Natural killer cell treated with Interleukin-12 subunit alpha and Interleukin-12 subunit beta and Interleukin-15 and Interleukin-18, amount 100 ng/mL, for 72 hours (primary cell): ENCODE data around the gene MED16. TPM values are rescaled to one million over a fixed set of nuclear protein-coding genes. Genes with fewer than 3 reads are reported as not detected.

ENCODE experiments used
- ATAC-seq, 2 donors: fragments of 150-1000 bp; cut with Tn5 transposase in 1 of 2; sonication (Bioruptor Pico), chemical (Tn5 transposase) in 1 of 2; 2 replicates each; pipeline ENCODE4 v1.10.0; 2021
- DNase-seq: peaks from one replicate; pipeline ENCODE4 v3.0.0; 2022; ENCODE audit warnings: low spot score
- H3K27ac Mint-ChIP-seq, 2 donors: 1 replicate in 1 of 2; 2 replicates in 1 of 2; pipeline ENCODE4 v1.8.0; 2022; ENCODE audit warnings: mixed read lengths in 2 of 2, mild to moderate bottlenecking in 1 of 2, moderate library complexity in 1 of 2
- H3K27me3 Mint-ChIP-seq, 2 donors: 1 replicate in 1 of 2; 2 replicates in 1 of 2; pipeline ENCODE4 v1.8.0; 2022; ENCODE audit warnings: mixed read lengths in 2 of 2
- H3K36me3 Mint-ChIP-seq: one replicate; pipeline ENCODE4 v1.8.0; 2022; ENCODE audit warnings: mixed read lengths
- H3K4me1 Mint-ChIP-seq, 2 donors: 1 replicate in 1 of 2; 2 replicates in 1 of 2; pipeline ENCODE4 v1.8.0; 2022; ENCODE audit warnings: low read depth in 2 of 2, mixed read lengths in 2 of 2, mild to moderate bottlenecking in 1 of 2
- H3K4me3 Mint-ChIP-seq: one replicate; pipeline ENCODE4 v1.8.0; 2022; ENCODE audit warnings: mixed read lengths
- H3K9me3 Mint-ChIP-seq: 2 replicates; pipeline ENCODE4 v1.8.0; 2022; ENCODE audit warnings: mixed read lengths
- total RNA-seq, 2 donors: library from RNA; stranded (reverse); gene quantifications; one replicate each; pipeline ENCODE4 v1.2.3, GENCODE V29; 2022

MED16 gene
- total RNA-seq, 2 donors from 2014 or later, result 46.4 to 79.6 TPM

DNA sequence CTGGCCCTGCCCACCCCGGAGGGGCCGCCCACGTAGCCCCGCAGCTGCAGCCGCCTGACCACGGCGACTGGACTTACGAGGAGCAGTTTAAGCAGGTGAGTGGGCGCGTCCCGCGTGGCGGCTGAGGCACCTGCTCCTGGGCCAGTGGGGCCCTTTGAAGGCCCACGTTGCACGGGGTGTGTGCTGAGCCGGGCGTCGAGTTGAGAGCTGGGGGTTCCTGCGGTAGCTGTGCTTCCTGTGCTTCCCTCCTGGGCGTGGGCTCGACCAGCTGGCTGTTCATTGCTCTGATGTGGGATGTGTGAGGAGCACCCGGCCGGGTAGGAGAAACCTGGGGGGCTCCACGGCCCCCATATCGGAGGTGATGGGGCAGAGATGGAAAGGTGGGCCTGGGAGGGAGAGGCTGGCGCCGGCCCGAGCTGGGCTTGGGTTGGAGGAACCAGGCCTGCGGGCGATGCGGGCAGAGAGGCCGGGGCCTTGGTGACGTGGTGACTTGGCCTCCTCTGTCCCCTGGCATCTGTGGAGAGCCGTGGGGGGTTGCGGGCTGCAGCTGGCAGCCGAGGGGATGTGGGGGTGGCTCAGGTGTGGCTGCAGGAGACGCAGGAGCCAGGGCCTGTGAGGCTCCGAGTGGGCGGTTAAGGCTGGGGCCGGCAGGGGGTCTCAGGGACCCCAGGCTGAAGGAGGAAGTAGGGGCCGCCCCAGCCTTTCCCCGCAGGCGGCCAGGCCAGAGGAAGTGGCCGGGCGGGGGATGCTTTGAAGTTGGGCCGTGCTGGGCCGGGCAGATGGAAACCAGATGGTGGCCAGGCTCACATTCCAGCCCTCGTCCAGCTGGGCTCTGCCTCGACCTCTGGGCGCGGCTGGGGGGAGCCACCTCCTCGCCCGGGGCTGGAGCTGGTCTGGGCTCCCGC is 39.9 kb upstream of the MED16 start:
- peak overlapping the region; percentile 79 for H3K4me3 Mint-ChIP-seq
- DNase-seq (no peak), ATAC-seq (peak; percentile 62 to 72)
- H3K27ac Mint-ChIP-seq, result peak overlapping the region; percentile 39 to 81
- peaks cover 8 to 13% of the 10 kb centered on the region in 2 donors for H3K4me1 Mint-ChIP-seq
- peaks cover 6% of the 10 kb centered on the region for H3K36me3 Mint-ChIP-seq
- H3K27me3 Mint-ChIP-seq, result peaks cover 0 to 2% of the 10 kb centered on the region in 2 donors
- peaks cover 3% of the 10 kb centered on the region for H3K9me3 Mint-ChIP-seq

DNA sequence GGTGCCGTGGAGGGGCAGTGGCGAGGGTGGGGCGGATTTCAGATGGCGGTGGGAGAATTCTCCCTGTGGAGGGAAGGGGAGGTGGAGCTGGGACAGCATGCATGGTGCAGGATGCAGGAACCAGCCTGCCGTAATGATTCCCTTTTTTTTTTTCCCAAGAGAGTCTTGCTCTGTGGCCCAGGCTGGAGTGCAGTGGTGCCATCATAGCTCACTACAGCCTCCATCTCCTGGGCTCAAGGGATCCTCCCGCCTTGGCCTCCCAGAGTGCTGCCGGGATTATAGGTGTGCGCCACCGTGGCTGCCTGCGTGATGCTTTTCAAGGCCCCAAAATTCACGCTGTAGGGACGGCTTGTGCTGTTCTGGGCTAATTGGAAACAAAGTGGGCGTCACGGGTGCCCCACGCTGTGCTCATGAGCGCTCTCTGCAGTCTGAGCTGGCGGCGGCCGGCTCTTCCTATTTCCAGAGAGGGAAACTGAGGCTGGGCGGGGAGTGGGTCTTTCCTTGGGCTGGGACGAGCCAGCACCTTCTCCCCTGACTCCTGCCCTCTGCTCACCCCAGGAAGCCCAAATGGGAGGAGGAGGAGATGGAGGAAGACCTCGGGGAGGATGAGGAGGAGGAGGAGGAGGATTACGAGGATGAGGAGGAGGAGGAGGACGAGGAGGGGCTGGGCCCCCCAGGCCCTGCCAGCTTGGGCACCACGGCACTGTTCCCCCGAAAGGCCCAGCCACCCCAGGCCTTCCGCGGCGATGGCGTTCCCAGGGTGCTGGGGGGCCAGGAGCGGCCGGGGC is 39.1 kb upstream of the MED16 start:
- Mint-ChIP-seq H3K9me3 (no peaks in the 10 kb centered on the region), H3K4me3 (no peak overlapping the region), H3K27ac (no peak overlapping the region), H3K36me3 (peaks cover under 1% of the 10 kb centered on the region), H3K27me3 (no peaks in the 10 kb centered on the region), H3K4me1 (peaks cover 3 to 8% of the 10 kb centered on the region in 2 donors)
- no peak for ATAC-seq
- no peak for DNase-seq

DNA sequence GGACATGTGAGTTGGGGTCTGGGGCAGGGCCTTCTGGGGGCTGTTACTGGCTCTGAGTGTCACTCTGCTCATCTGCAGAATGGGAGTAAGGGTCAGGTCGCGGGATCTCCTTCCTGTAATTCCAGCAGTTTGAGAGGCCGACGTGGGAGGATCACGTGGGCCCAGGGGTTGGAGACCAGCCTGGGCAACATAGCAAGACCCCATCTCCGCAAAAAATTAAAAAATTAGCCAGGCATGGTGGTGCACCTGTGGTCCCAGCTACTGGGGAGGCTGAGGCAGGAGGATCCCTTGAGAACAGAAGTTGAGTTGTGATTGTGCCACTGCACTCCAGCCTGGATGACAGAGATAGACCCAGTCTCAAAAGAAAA is 36.9 kb upstream of the MED16 start:
- Mint-ChIP-seq H3K4me1 (peaks cover 0 to 5% of the 10 kb centered on the region in 2 donors), H3K27ac (no peak overlapping the region), H3K27me3 (no peaks in the 10 kb centered on the region), H3K4me3 (no peak overlapping the region), H3K9me3 (no peaks in the 10 kb centered on the region), H3K36me3 (no peaks in the 10 kb centered on the region)
- DNase-seq (no peak), ATAC-seq (no peak)

DNA sequence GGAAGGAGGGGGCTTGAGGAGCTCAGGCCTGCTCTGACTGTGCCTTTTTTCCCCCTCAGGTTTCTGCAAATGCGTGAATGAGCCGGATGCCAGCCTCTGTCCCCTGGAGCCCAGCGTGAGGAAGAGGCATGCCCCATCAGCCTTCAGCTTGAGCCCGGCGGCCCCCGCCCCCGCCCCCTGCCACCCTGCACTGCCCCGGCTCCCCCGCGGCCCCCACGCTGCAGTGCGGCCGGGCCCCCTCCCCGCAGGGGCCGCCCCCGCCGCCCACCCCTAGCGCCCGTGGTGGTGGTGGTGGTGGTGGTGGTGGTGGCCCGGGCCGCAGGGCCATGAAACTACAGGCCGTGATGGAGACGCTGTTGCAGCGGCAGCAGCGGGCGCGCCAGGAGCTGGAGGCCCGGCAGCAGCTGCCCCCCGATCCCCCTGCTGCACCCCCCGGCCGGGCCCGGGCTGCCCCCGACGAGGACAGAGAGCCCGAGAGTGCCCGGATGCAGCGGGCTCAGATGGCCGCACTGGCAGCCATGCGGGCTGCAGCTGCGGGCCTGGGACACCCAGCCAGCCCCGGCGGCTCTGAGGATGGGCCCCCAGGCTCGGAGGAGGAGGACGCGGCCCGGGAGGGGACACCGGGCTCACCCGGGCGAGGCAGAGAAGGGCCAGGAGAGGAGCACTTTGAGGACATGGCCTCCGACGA is 36.4 kb upstream of the MED16 start:
- no peak overlapping the region for H3K4me3 Mint-ChIP-seq
- no peaks in the 10 kb centered on the region for H3K36me3 Mint-ChIP-seq
- peaks cover 0 to 5% of the 10 kb centered on the region in 2 donors for H3K4me1 Mint-ChIP-seq
- H3K27me3 Mint-ChIP-seq, result no peaks in the 10 kb centered on the region
- ATAC-seq, result no peak
- H3K27ac Mint-ChIP-seq, result no peak overlapping the region
- H3K9me3 Mint-ChIP-seq, result no peaks in the 10 kb centered on the region
- DNase-seq, result no peak

DNA sequence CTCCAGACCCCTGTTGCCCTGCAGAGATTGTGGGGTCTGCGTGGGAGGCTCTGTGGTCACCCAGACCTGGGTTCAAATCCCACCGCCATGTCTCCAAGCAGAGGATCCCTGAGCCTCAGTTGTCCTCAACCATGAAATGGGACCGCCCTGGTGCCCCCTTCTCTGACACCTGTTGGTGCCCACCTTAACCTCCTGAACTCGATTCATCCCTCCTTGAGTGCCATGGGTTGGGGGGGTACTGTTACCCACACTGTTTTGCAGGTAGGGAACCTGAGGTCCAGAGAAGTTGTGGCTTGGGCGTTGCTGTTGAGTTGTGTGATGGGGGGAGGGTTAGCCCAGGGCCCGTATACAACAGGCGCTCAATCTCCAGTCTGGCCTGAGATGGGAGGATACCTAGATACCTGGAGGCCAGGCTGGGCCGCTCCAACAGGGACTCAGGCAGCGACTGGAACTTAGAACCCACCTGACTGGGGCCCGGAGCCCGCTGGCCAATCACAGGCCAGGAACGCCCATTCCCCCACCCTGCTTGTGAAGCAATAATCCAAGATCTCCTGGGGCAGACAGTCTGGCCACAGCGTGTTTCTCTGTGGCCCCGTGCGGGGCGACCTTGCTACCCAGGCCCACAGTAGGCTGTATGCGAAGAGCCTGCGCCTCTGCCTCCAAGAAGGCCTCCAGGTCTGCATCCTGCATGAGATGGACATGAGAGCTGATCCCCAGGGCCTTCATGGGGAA is 35.6 kb upstream of the MED16 start:
- Mint-ChIP-seq H3K27ac (no peak overlapping the region), H3K4me3 (no peak overlapping the region), H3K27me3 (no peaks in the 10 kb centered on the region), H3K4me1 (peaks cover 0 to 5% of the 10 kb centered on the region in 2 donors), H3K9me3 (no peaks in the 10 kb centered on the region), H3K36me3 (no peaks in the 10 kb centered on the region)
- ATAC-seq (no peak), DNase-seq (no peak)

DNA sequence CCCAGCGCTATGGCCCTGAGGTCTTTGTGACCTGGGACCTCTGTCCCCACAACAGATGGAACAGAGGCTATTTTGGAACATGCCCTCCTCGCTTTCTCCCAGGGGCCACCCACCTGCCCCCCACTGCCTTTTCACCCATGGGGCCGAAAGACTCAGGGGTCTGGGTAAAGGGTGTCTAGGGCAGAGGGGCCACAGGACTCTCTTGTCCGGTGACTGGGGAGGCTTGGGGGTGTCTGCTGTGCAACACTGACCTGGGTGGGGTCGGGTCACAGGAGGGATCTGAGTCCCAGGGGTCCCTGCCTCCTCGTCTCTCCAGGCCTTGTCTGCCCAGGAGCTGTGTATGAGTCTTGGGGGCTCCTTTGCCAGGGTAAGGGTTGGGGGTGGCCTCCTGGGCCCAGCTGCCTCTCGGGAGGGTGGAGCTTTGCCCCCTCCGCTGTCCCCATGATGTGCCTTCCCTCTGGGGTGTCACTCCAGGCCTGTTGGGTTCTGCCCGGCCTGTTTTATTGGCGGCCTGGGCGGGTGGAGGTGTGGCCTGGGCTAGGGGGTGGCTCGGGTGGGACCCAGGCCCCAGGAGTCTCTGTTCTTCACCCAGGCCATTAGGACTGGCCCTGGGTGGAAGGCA is 34.9 kb upstream of the MED16 start:
- peak overlapping the region; percentile 6 for H3K4me3 Mint-ChIP-seq

DNA sequence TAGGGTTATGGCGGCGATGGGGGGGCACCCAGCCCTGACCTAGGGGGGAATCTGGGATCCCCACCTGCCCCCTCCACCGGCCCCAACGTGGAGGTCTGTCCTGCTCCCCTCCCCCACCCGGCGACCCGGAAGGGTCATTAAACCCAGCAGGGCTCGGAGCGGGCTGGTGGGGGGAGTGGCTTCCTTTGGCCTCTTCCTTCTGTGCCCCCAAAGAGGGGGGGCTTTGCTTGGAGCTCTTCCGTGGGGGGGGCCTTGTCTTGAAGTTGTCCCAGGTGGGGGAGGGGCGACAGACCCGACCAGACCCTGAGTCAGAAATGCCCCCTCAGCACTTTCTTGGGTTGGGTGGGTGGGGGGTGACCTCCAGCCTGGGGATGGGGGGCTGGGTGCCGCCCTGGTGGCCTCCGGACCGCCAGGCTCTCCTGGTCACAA is 34.4 kb upstream of the MED16 start:
- H3K4me1 Mint-ChIP-seq, result no peaks in the 10 kb centered on the region
- H3K36me3 Mint-ChIP-seq, result no peaks in the 10 kb centered on the region
- H3K9me3 Mint-ChIP-seq, result no peaks in the 10 kb centered on the region
- H3K27me3 Mint-ChIP-seq, result no peaks in the 10 kb centered on the region
- DNase-seq (no peak), ATAC-seq (no peak)
- no peak overlapping the region for H3K27ac Mint-ChIP-seq
- H3K4me3 Mint-ChIP-seq, result peak overlapping the region; percentile 6

More for the DNA sequence above, 34.9 kb upstream of the MED16 start:
- Mint-ChIP-seq H3K27ac (no peak overlapping the region), H3K9me3 (no peaks in the 10 kb centered on the region), H3K27me3 (no peaks in the 10 kb centered on the region), H3K4me1 (peaks cover 0 to 3% of the 10 kb centered on the region in 2 donors), H3K36me3 (no peaks in the 10 kb centered on the region)
- DNase-seq (no peak), ATAC-seq (no peak)

DNA sequence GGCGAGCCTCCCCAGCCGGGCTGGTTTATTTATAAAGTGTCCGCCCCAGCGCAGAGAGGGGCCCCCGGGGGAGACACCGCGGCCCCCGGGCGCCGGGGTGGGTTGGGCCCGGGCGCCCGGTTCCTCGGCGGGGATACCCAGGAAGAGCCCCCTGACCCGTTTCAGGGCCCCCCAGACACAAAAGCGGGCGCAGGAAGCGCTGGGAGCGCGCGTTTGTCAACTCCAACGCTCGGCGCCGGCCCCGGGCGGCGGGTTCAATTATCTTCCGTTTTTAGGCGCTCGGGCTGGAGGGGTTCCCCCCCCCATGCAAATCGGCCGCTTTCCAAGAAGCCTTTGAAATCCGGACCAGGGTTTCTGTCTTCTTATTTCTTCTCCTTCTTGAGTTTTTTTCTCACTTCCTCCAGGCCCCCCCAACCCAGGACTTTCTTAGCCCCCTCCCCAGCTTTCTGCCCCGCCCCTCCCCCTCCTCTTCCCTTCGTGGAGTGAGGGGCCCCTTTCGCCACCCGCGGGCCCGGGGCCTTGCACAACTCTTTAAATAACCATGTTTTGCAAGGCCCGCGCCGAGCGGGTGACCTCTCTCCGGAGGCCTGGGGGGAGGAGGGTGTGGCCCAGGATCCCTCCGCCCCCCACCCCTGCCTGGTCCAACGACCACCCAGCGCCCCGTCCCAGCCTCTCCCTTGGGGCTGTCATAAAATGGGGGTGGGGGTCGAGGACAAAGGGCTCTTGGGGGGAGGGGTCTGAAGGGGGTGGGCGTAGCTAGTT is 33.8 kb upstream of the MED16 start:
- Mint-ChIP-seq H3K4me1 (peaks cover 3% of the 10 kb centered on the region in 2 donors), H3K9me3 (no peaks in the 10 kb centered on the region), H3K27me3 (no peaks in the 10 kb centered on the region), H3K27ac (peak overlapping the region; percentile 18 to 56), H3K36me3 (no peaks in the 10 kb centered on the region), H3K4me3 (peak overlapping the region; percentile 82)
- DNase-seq (peak; percentile 73), ATAC-seq (peak in 1 of 2 donors; percentile 51)

DNA sequence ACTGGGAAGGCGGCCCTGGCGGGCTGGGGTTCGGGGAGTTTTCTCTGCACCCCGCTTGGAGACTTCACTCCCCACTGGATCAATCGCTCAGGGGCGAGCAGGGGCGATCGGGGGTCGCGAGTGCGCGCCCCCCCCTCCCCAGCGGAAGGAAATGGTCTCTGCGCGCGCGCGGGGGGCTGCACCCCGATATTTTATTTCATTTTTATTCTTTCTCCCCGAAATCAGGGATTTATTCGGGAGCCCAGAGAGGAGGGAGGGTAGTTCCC is 33.3 kb upstream of the MED16 start:
- H3K27me3 Mint-ChIP-seq, result no peaks in the 10 kb centered on the region
- H3K27ac Mint-ChIP-seq, result peak overlapping the region; percentile 18 to 56
- ATAC-seq, result no peak
- peaks cover 6 to 7% of the 10 kb centered on the region in 2 donors for H3K4me1 Mint-ChIP-seq
- peak overlapping the region; percentile 82 for H3K4me3 Mint-ChIP-seq
- DNase-seq, result no peak
- H3K36me3 Mint-ChIP-seq, result no peaks in the 10 kb centered on the region
- H3K9me3 Mint-ChIP-seq, result no peaks in the 10 kb centered on the region

DNA sequence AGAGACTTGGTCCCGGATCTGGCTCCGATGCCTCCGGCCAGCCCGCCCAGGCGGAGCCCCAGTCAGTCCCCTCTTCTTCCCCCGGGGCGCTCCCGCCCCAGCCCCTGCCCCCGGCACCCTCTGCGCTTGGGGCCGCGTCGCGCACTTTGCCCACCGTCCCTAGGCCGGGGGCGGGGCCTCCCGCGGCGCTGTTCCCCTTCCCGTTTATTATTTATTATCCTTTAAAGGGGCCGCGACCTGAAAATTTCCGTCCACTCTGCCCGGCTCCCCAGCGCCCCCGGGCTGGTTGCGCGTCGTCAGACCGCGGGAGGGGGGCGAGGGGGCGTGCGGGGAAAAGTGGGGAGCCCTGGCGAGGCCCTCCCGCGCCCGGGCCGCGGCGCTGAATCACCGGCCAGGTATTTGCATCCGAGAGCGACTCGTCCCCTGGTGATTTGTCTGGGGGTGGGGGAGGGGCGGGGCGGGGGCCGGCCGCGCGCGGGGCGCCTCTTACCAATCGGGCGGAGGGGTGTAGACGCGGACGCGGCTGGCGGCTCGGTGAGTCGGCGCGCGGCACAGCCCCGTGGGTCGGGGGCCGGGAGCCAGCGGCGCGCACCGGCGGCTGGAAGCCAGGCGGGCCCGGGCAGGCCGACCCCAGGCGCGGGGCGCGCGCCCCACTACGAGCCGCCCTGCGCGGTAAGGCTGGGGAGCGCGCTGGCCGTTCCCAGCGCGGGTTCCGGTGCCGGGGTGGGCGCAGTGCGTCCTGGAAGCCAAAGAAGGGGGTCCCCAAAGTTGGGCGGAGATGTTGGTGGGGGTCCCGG is 32.7 kb upstream of the MED16 start, which contains the start of gene ARID3A:
ARID3A (plus strand) TSS at position 510 of the 797 bp plus-strand sequence. CDS start 3,494 bp downstream, outside the sequence.
- Mint-ChIP-seq H3K4me1 (peaks cover 9% of the 10 kb centered on the region in 2 donors), H3K27me3 (no peaks in the 10 kb centered on the region), H3K36me3 (no peaks in the 10 kb centered on the region), H3K4me3 (peak within 1 kb of the TSS; percentile 82), H3K27ac (peak within 1 kb of the TSS; percentile 46 to 56), H3K9me3 (no peaks in the 10 kb centered on the region)
- DNase-seq (peak; percentile 83), ATAC-seq (peak; percentile 83 to 85)

DNA sequence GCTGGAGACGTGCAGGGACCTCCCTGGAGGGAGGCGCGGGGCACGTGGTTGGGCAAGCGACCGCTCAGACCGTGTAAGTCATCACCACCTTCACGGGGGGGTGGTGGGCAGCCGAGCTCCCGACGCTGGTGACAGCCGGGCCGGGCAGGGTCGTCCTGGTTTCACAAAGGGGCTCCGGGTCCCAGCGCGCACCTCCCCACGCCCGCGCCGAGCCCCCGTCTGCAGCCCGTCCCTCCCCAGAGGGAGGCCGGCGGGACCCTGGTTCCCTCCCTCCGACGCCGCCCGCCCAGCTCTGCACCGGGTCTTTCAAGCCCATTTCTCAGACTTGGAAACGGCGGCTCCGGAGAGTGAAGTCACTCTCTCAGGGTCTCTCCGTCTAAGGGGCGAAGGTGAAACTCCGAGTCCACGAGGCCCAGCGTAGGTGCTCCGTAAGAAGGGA is 32.1 kb upstream of the MED16 start:
- DNase-seq, result peak; percentile 81
- Mint-ChIP-seq H3K27me3 (no peaks in the 10 kb centered on the region), H3K4me3 (peak overlapping the region; percentile 75), H3K27ac (peak overlapping the region; percentile 46 to 56), H3K36me3 (no peaks in the 10 kb centered on the region), H3K4me1 (peaks cover 9 to 10% of the 10 kb centered on the region in 2 donors), H3K9me3 (no peaks in the 10 kb centered on the region)
- peak; percentile 78 to 80 for ATAC-seq
